SIG-M5 (cell line): ENCODE measurements around the gene VKORC1.
A peak's percentile ranks its signal among the peaks of the same experiment; 100 is the strongest.

ENCODE experiments used
- DNase-seq: peaks from one replicate; lab custom pipeline; 2025; lab: John Stamatoyannopoulos, UW

Gene VKORC1

GRCh38 chr16:31082368-31083045 is 12.1 kb downstream of the VKORC1 start:
- no peak for DNase-seq

- DNase-seq = no peak
Measured at GRCh38 chr16:31081428-31082351, 12.9 kb downstream of the VKORC1 start.

GRCh38 chr16:31080756-31081419 is 13.7 kb downstream of the VKORC1 start:
- DNase-seq = no peak

GRCh38 chr16:31080035-31080629 is 14.5 kb downstream of the VKORC1 start:
- DNase-seq = no peak

- DNase-seq = peak; percentile 17
Measured at GRCh38 chr16:31079342-31079944, 15.2 kb downstream of the VKORC1 start.

- no peak for DNase-seq
Measured at GRCh38 chr16:31078597-31079341, 15.8 kb downstream of the VKORC1 start.

- DNase-seq = no peak
Measured at GRCh38 chr16:31077592-31078396, 16.8 kb downstream of the VKORC1 start.

- DNase-seq = no peak
Measured at GRCh38 chr16:31077024-31077423, 17.6 kb downstream of the VKORC1 start.

- no peak for DNase-seq
Measured at GRCh38 chr16:31076319-31076718, 18.3 kb downstream of the VKORC1 start.

GRCh38 chr16:31074814-31075183 is 19.8 kb downstream of the VKORC1 start:
- DNase-seq = no peak

GRCh38 chr16:31073970-31074813 is 20.4 kb downstream of the VKORC1 start, which contains the start of the genes ZNF646 and ZNF668:
Gene ZNF646 (plus strand): TSS chr16:31074422. CDS start chr16:31076325, 1,903 bp downstream.
Gene ZNF668 (minus strand): TSS chr16:31074240. CDS start chr16:31064459, 9,781 bp downstream.
- peak; percentile 94 for DNase-seq

GRCh38 chr16:31073142-31073969 is 21.2 kb downstream of the VKORC1 start:
- peak; percentile 37 for DNase-seq

- no peak for DNase-seq
Measured at GRCh38 chr16:31072540-31073141, 22.0 kb downstream of the VKORC1 start.

GRCh38 chr16:31071861-31072260 is 22.7 kb downstream of the VKORC1 start:
- DNase-seq = no peak

GRCh38 chr16:31067342-31067741 is 27.3 kb downstream of the VKORC1 start:
- no peak for DNase-seq

GRCh38 chr16:31064882-31065461 is 29.6 kb downstream of the VKORC1 start:
- DNase-seq = no peak

GRCh38 chr16:31063843-31064611 is 30.6 kb downstream of the VKORC1 start:
- DNase-seq = no peak
